PC-9 (cell line): ENCODE results near the gene FMO5. TPM values are rescaled to one million over a fixed set of nuclear protein-coding genes. Genes with fewer than 3 reads are reported as not detected.

Source experiments
- BruUV-seq: library from RNA; stranded (reverse); fragments of 400-500 nt; replicated peaks from 2 replicates; lab custom pipeline; 2021; lab: Mats Ljungman, UMichigan
- CTCF ChIA-PET: fragments of 300-600 bp; sonication (Branson Sonifier 250); formaldehyde crosslinking; loops from one replicate; lab custom pipeline; 2022; ENCODE audit warnings: antibody characterized with exemption; lab: Charles Lee
- POLR2A ChIA-PET: fragments of 300-600 bp; sonication (Branson Sonifier 250); formaldehyde crosslinking; loops from one replicate; lab custom pipeline; 2022; ENCODE audit warnings: antibody characterized with exemption; ENCODE audit not compliant: unreplicated experiment; lab: Charles Lee
- DNase-seq, 2 experiments: peaks; one replicate each; pipeline versions ENCODE4 v3.0.0 to v3.0.0-alpha.2; 2015 to 2022; ENCODE audit warnings: mixed read lengths in 1 of 2
- H2AFZ ChIP-seq: fragments of 200-600 bp; sonication (generic); 2 replicates; pipeline ENCODE4 v1.8.1; 2017; ENCODE audit warnings: antibody characterized with exemption
- H3F3A ChIP-seq: fragments of 200-600 bp; sonication (generic); 2 replicates; pipeline ENCODE4 v1.8.1; 2017; ENCODE audit warnings: antibody characterized with exemption, mild to moderate bottlenecking, low read depth; ENCODE audit not compliant: insufficient read depth
- H3K27ac ChIP-seq: fragments of 200-600 bp; sonication (generic); 2 replicates; pipeline ENCODE4 v1.6.1; 2016; ENCODE audit warnings: mixed run types
- H3K27me3 ChIP-seq: fragments of 200-600 bp; sonication (generic); 2 replicates; pipeline ENCODE4 v1.6.1; 2016; ENCODE audit warnings: low read depth, mixed run types; ENCODE audit not compliant: insufficient read depth
- H3K36me3 ChIP-seq: fragments of 200-600 bp; sonication (generic); 2 replicates; pipeline ENCODE4 v1.6.1; 2016; ENCODE audit warnings: low read depth, mixed run types
- H3K4me1 ChIP-seq: fragments of 200-600 bp; sonication (generic); replicated peaks from 2 replicates; pipeline ENCODE4 v1.6.1; 2016; ENCODE audit warnings: mixed run types; ENCODE audit not compliant: insufficient read depth
- H3K4me2 ChIP-seq: fragments of 200-600 bp; sonication (generic); 2 replicates; pipeline ENCODE4 v1.6.1; 2017; ENCODE audit warnings: mixed run types
- H3K4me3 ChIP-seq: fragments of 200-600 bp; sonication (generic); 2 replicates; pipeline ENCODE4 v1.6.1; 2016; ENCODE audit warnings: mixed run types
- H3K79me2 ChIP-seq: fragments of 200-600 bp; sonication (generic); 2 replicates; pipeline ENCODE4 v1.6.1; 2017; ENCODE audit warnings: low read depth, mixed run types
- H3K9me2 ChIP-seq: fragments of 200-600 bp; sonication (generic); 2 replicates; pipeline ENCODE4 v1.8.1; 2017; ENCODE audit warnings: mild to moderate bottlenecking; ENCODE audit not compliant: insufficient read depth
- H3K9me3 ChIP-seq: fragments of 200-600 bp; sonication (generic); 2 replicates; pipeline ENCODE4 v1.8.1; 2016; ENCODE audit warnings: low read depth; ENCODE audit not compliant: insufficient read depth
- H4K20me1 ChIP-seq: fragments of 200-600 bp; sonication (generic); 2 replicates; pipeline ENCODE4 v1.8.1; 2017; ENCODE audit not compliant: insufficient read depth
- CTCF ChIP-seq: fragments of 200-600 bp; sonication (generic); conservative IDR thresholded peaks from 2 replicates; pipeline ENCODE4 v1.6.1; 2017; ENCODE audit warnings: mixed run types, antibody characterized with exemption, mild to moderate bottlenecking, moderate library complexity
- EZH2 ChIP-seq: fragments of 200-600 bp; sonication (generic); IDR thresholded peaks from 2 replicates; pipeline ENCODE4 v1.8.0; 2017; ENCODE audit warnings: antibody characterized with exemption, low read depth
- intact Hi-C: fragments of 100-400 bp; cut with micrococcal nuclease; formaldehyde crosslinking; loops from one replicate; pipeline ENCODE4 v1.10.0; 2022; ENCODE audit not compliant: unreplicated experiment
- total RNA-seq: library from RNA; stranded (reverse); gene quantifications from 2 replicates; pipeline ENCODE4 v1.2.3, GENCODE V29; 2021

The FMO5 gene
- total RNA-seq, 1 experiment from 2014 or later = 1.3 TPM

- Histone ChIP-seq H3K9me3 (no peaks in the 10 kb centered on the region), H2AFZ (no peak overlapping the region), H3K4me2 (no peak overlapping the region), H3K4me1 (no peaks in the 10 kb centered on the region), H3K36me3 (no peaks in the 10 kb centered on the region), H4K20me1 (no peaks in the 10 kb centered on the region), H3F3A (no peaks in the 10 kb centered on the region), H3K27ac (no peak overlapping the region), H3K79me2 (no peaks in the 10 kb centered on the region), H3K27me3 (no peaks in the 10 kb centered on the region), H3K9me2 (0 out of 2 replicates have a peak, but pooled peaks cover 5% of the 10 kb centered on the region), H3K4me3 (no peak overlapping the region)
- TF ChIP-seq EZH2 (no peak), CTCF (no peak)
- BruUV-seq = no TSS peak
- POLR2A ChIA-PET = no interaction called here
- no peak for DNase-seq
- CTCF ChIA-PET = no interaction called here
- intact Hi-C loops = no loop called here
Measured at GRCh38 chr1:147204080-147204479, 21.1 kb downstream of the FMO5 start.

GRCh38 chr1:147202576-147202975 lies 22.6 kb downstream of the FMO5 start:
- no peaks in the 10 kb centered on the region for H3K4me1 ChIP-seq
- no peaks in the 10 kb centered on the region for H3K9me3 ChIP-seq
- no TSS peak for BruUV-seq
- no peak overlapping the region for H3K4me2 ChIP-seq
- no peaks in the 10 kb centered on the region for H3K36me3 ChIP-seq
- H3K79me2 ChIP-seq = no peaks in the 10 kb centered on the region
- no peaks in the 10 kb centered on the region for H3K27me3 ChIP-seq
- intact Hi-C loops = loop anchor here (1.0 kb wide), 1 partner anchor 16 kb away; no protein-coding TSS in a partner anchor
- H4K20me1 ChIP-seq = no peaks in the 10 kb centered on the region
- H3F3A ChIP-seq = no peaks in the 10 kb centered on the region
- POLR2A ChIA-PET = no interaction called here
- H3K27ac ChIP-seq = no peak overlapping the region
- no peak for TF ChIP-seq CTCF
- no peak for TF ChIP-seq EZH2
- no peak for DNase-seq
- H2AFZ ChIP-seq = no peak overlapping the region
- CTCF ChIA-PET = no interaction called here
- H3K4me3 ChIP-seq = no peak overlapping the region
- 0 out of 2 replicates have a peak, but pooled peaks cover 5% of the 10 kb centered on the region for H3K9me2 ChIP-seq

- Histone ChIP-seq H3K79me2 (no peaks in the 10 kb centered on the region), H4K20me1 (no peaks in the 10 kb centered on the region), H3K27me3 (no peaks in the 10 kb centered on the region), H3K9me3 (no peaks in the 10 kb centered on the region), H3K4me1 (no peaks in the 10 kb centered on the region), H3K4me2 (no peak overlapping the region), H3K36me3 (no peaks in the 10 kb centered on the region), H3K4me3 (no peak overlapping the region), H3K27ac (no peak overlapping the region), H2AFZ (no peak overlapping the region), H3K9me2 (0 out of 2 replicates have a peak, but pooled peaks cover 5% of the 10 kb centered on the region), H3F3A (no peaks in the 10 kb centered on the region)
- no peak for DNase-seq
- TF ChIP-seq EZH2 = no peak
- no peak for TF ChIP-seq CTCF
- intact Hi-C loops = loop anchor here (1.0 kb wide), 1 partner anchor 15 kb away; no protein-coding TSS in a partner anchor
- BruUV-seq = no TSS peak
- CTCF ChIA-PET = no interaction called here
- POLR2A ChIA-PET = interaction anchor here (0.7 kb wide), 1 partner anchor 25 kb away, joined by 4 read pairs; no protein-coding TSS in a partner anchor
Measured at GRCh38 chr1:147201786-147202185, 23.4 kb downstream of the FMO5 start.
